H1 (cell line): ENCODE results near the gene AMMECR1L. TPM values are rescaled to one million over a fixed set of nuclear protein-coding genes. Genes with fewer than 3 reads are reported as not detected.

Experiments used
- CTCF ChIA-PET: fragments of 300-600 bp; sonication (Branson Sonifier 250); formaldehyde crosslinking; loops from one replicate; lab custom pipeline; 2021; ENCODE audit not compliant: partially characterized antibody; lab: Charles Lee
- POLR2A ChIA-PET: fragments of 300-600 bp; sonication (Branson Sonifier 250); formaldehyde crosslinking; loops from one replicate; lab custom pipeline; 2021; ENCODE audit warnings: inconsistent platforms; ENCODE audit not compliant: partially characterized antibody; lab: Charles Lee
- DNase-seq, 2 experiments: peaks; one replicate each; pipeline versions ENCODE4 v3.0.0 to v3.0.0-alpha.2; 2010 to 2022; ENCODE audit warnings: low spot score in 2 of 2, low read depth in 1 of 2, mixed read lengths in 1 of 2
- FAIRE-seq: peaks from 2 replicates; lab custom pipeline; 2011; peaks lifted over from hg19 to GRCh38; lab: Jason Lieb, UNC
- H2AFZ ChIP-seq: 2 replicates; pipeline ENCODE4 v1.8.1; 2012; ENCODE audit warnings: low read length, inconsistent platforms
- H2AK5ac ChIP-seq: 2 replicates; pipeline ENCODE4 v1.6.1; 2013; ENCODE audit warnings: low read depth, low read length
- H2BK120ac ChIP-seq: replicated peaks from 2 replicates; pipeline ENCODE3; 2013; ENCODE audit warnings: low read depth, low read length, inconsistent platforms
- H2BK12ac ChIP-seq: 2 replicates; pipeline ENCODE4 v1.6.1; 2013; ENCODE audit warnings: low read depth, low read length
- H2BK15ac ChIP-seq: 2 replicates; pipeline ENCODE4 v1.6.1; 2013; ENCODE audit warnings: low read length
- H2BK20ac ChIP-seq: 2 replicates; pipeline ENCODE4 v1.6.1; 2013; ENCODE audit warnings: low read length
- H2BK5ac ChIP-seq: 2 replicates; pipeline ENCODE4 v1.6.1; 2013; ENCODE audit warnings: low read depth, low read length
- H3K14ac ChIP-seq: 2 replicates; pipeline ENCODE4 v1.6.1; 2013; ENCODE audit warnings: inconsistent platforms; ENCODE audit not compliant: insufficient read length
- H3K18ac ChIP-seq: 2 replicates; pipeline ENCODE4 v1.6.1; 2013; ENCODE audit warnings: low read length; ENCODE audit errors: extremely low read depth
- H3K23ac ChIP-seq: 2 replicates; pipeline ENCODE4 v1.6.1; 2013; ENCODE audit warnings: inconsistent platforms; ENCODE audit not compliant: insufficient read length
- H3K23me2 ChIP-seq: 2 replicates; pipeline ENCODE4 v1.6.1; 2013; ENCODE audit warnings: low read depth, low read length
- H3K27ac ChIP-seq: 2 replicates; pipeline ENCODE4 v1.6.1; 2011; ENCODE audit warnings: low read depth, low read length, inconsistent platforms
- H3K27me3 ChIP-seq, 4 experiments: replicated peaks in 1 of 4; 1 replicate in 1 of 4; 2 replicates in 3 of 4; pipeline versions ENCODE4 v1.6.1 to v1.8.1; 2011 to 2013; ENCODE audit warnings: low read length in 3 of 4, mild to moderate bottlenecking in 3 of 4, inconsistent platforms in 2 of 4, mixed read lengths in 2 of 4, moderate library complexity in 1 of 4; ENCODE audit not compliant: control insufficient read depth in 3 of 4, insufficient read depth in 3 of 4; ENCODE audit errors: extremely low read depth in 1 of 4
- H3K36me3 ChIP-seq, 4 experiments: 2 replicates each; pipeline versions ENCODE4 v1.6.1 to v1.8.1; 2011 to 2013; ENCODE audit warnings: mild to moderate bottlenecking in 4 of 4, low read length in 3 of 4, moderate library complexity in 2 of 4, control low read depth in 1 of 4, inconsistent platforms in 1 of 4; ENCODE audit not compliant: insufficient read depth in 4 of 4, control insufficient read depth in 2 of 4
- H3K4ac ChIP-seq: replicated peaks from 2 replicates; pipeline ENCODE3; 2013; ENCODE audit warnings: low read length, low read depth, mixed read lengths, inconsistent platforms; ENCODE audit not compliant: insufficient read length
- H3K4me1 ChIP-seq, 4 experiments: replicated peaks in 1 of 4; 1 replicate in 1 of 4; 2 replicates in 3 of 4; pipeline versions ENCODE4 v1.6.1 to v1.8.1; 2011 to 2013; ENCODE audit warnings: low read length in 3 of 4, inconsistent platforms in 2 of 4, mixed read lengths in 1 of 4; ENCODE audit not compliant: insufficient read depth in 4 of 4, control insufficient read depth in 3 of 4
- H3K4me2 ChIP-seq, 2 experiments: 2 replicates each; pipeline versions ENCODE4 v1.6.1 to v1.8.1; 2011 to 2013; ENCODE audit warnings: low read depth in 2 of 2, low read length in 2 of 2, control low read depth in 1 of 2, inconsistent platforms in 1 of 2, mild to moderate bottlenecking in 1 of 2; ENCODE audit not compliant: insufficient read depth in 1 of 2
- H3K4me3 ChIP-seq, 4 experiments: fragments of 200-600, 300-600 bp in 1 of 4; sonication (generic), shearing (Covaris generic), sonication (Bioruptor Twin) in 1 of 4; 2 replicates each; pipeline versions ENCODE4 v1.5.1 to v1.8.1; 2011 to 2016; ENCODE audit warnings: low read length in 4 of 4, low read depth in 3 of 4, control low read depth in 2 of 4, inconsistent platforms in 2 of 4, mild to moderate bottlenecking in 2 of 4, mixed read lengths in 1 of 4, moderate library complexity in 1 of 4; ENCODE audit not compliant: insufficient read depth in 2 of 4; ENCODE audit errors: extremely low read depth in 1 of 4
- H3K56ac ChIP-seq: replicated peaks from 2 replicates; pipeline ENCODE3; 2013; ENCODE audit warnings: low read depth, mild to moderate bottlenecking, mixed read lengths, low read length, inconsistent platforms; ENCODE audit not compliant: insufficient read length
- H3K79me1 ChIP-seq: 2 replicates; pipeline ENCODE4 v1.6.1; 2013; ENCODE audit warnings: low read depth, low read length, control low read depth
- H3K79me2 ChIP-seq, 2 experiments: 2 replicates each; pipeline versions ENCODE4 v1.6.1 to v1.8.1; 2012 to 2013; ENCODE audit warnings: low read length in 2 of 2, mild to moderate bottlenecking in 2 of 2, inconsistent platforms in 1 of 2; ENCODE audit not compliant: insufficient read depth in 2 of 2, control insufficient read depth in 1 of 2
- H3K9ac ChIP-seq, 4 experiments: replicated peaks in 1 of 4; 1 replicate in 1 of 4; 2 replicates in 3 of 4; pipeline versions ENCODE4 v1.6.1 to v1.8.1; 2011 to 2013; ENCODE audit warnings: low read depth in 3 of 4, low read length in 3 of 4, control low read depth in 2 of 4, mild to moderate bottlenecking in 2 of 4, moderate library complexity in 2 of 4, inconsistent platforms in 1 of 4; ENCODE audit errors: extremely low read depth in 1 of 4
- H3K9me3 ChIP-seq, 2 experiments: 2 replicates each; pipeline versions ENCODE4 v1.6.1 to v1.8.1; 2012 to 2013; ENCODE audit warnings: mild to moderate bottlenecking in 2 of 2, moderate library complexity in 2 of 2, control low read depth in 1 of 2, inconsistent platforms in 1 of 2, low read depth in 1 of 2, low read length in 1 of 2, mixed read lengths in 1 of 2; ENCODE audit not compliant: insufficient read depth in 2 of 2
- H4K20me1 ChIP-seq, 2 experiments: replicated peaks in 1 of 2; 2 replicates each; pipeline versions ENCODE3 to v1.8.1; 2011 to 2013; ENCODE audit warnings: inconsistent platforms in 2 of 2, low read length in 2 of 2, mild to moderate bottlenecking in 1 of 2; ENCODE audit not compliant: insufficient read depth in 2 of 2, control insufficient read depth in 1 of 2
- H4K5ac ChIP-seq: 2 replicates; pipeline ENCODE4 v1.6.1; 2013; ENCODE audit warnings: low read length, low read depth, mixed read lengths, inconsistent platforms; ENCODE audit not compliant: insufficient read length
- H4K8ac ChIP-seq: 2 replicates; pipeline ENCODE4 v1.8.0; 2013; ENCODE audit warnings: mild to moderate bottlenecking, moderate library complexity, low read length, inconsistent platforms; ENCODE audit not compliant: insufficient read depth; ENCODE audit errors: extremely low read depth
- H4K91ac ChIP-seq: replicated peaks from 2 replicates; pipeline ENCODE3; 2013; ENCODE audit warnings: low read length, mixed read lengths, inconsistent platforms; ENCODE audit not compliant: insufficient read length
- ATF2 ChIP-seq: IDR thresholded peaks from 2 replicates; pipeline ENCODE4 v1.6.1; 2012; ENCODE audit warnings: low read length, inconsistent platforms
- EP300 ChIP-seq, 2 experiments: IDR thresholded peaks; 1 replicate in 1 of 2; 2 replicates in 1 of 2; pipeline ENCODE4 v1.6.1; 2011 to 2012; ENCODE audit warnings: low read depth in 2 of 2, low read length in 2 of 2, mild to moderate bottlenecking in 2 of 2, borderline replicate concordance in 1 of 2, inconsistent platforms in 1 of 2, moderate library complexity in 1 of 2
- FOSL1 ChIP-seq: IDR thresholded peaks from 2 replicates; pipeline ENCODE4 v1.6.1; 2011; ENCODE audit warnings: mild to moderate bottlenecking, low read depth, low read length, moderate library complexity; ENCODE audit not compliant: insufficient read depth
- KDM4A ChIP-seq: IDR thresholded peaks from one replicate; pipeline ENCODE4 v1.7.1; 2012; ENCODE audit warnings: low read depth, mild to moderate bottlenecking, moderate library complexity, low read length, inconsistent platforms; ENCODE audit not compliant: severe bottlenecking
- POLR2A ChIP-seq, 2 experiments: IDR thresholded peaks; 1 replicate in 1 of 2; 2 replicates in 1 of 2; pipeline ENCODE4 v1.6.1; 2011; ENCODE audit warnings: low read depth in 2 of 2, low read length in 2 of 2, mild to moderate bottlenecking in 2 of 2; ENCODE audit errors: control extremely low read depth in 1 of 2
- RAD21 ChIP-seq, 2 experiments: IDR thresholded peaks in 1 of 2; conservative IDR thresholded peaks in 1 of 2; 2 replicates each; pipeline ENCODE4 v1.6.1; 2011; ENCODE audit warnings: low read depth in 2 of 2, low read length in 2 of 2, improper control_type of control experiment in 1 of 2, inconsistent platforms in 1 of 2, mild to moderate bottlenecking in 1 of 2, moderate library complexity in 1 of 2
- RFX5 ChIP-seq: IDR thresholded peaks from 2 replicates; pipeline ENCODE4 v1.6.1; 2011; ENCODE audit warnings: low read depth, low read length, improper control_type of control experiment, borderline replicate concordance
- SAP30 ChIP-seq: fragments of 300-600 bp; sonication (generic); IDR thresholded peaks from 2 replicates; pipeline ENCODE4 v1.7.1; 2012; ENCODE audit warnings: low read length, moderate library complexity, mild to moderate bottlenecking, inconsistent platforms; ENCODE audit not compliant: insufficient read depth, insufficient replicate concordance
- SIRT6 ChIP-seq: IDR thresholded peaks from one replicate; pipeline ENCODE4 v1.7.1; 2012; ENCODE audit warnings: low read length, inconsistent platforms
- SUZ12 ChIP-seq: fragments of 200-600 bp; sonication (generic); IDR thresholded peaks from 2 replicates; pipeline ENCODE4 v1.6.1; 2012; ENCODE audit warnings: mild to moderate bottlenecking, inconsistent platforms, low read length, moderate library complexity, mixed read lengths
- TAF7 ChIP-seq: optimal IDR thresholded peaks from 2 replicates; pipeline ENCODE3; 2011; ENCODE audit warnings: low read depth, mild to moderate bottlenecking, inconsistent platforms, low read length, moderate library complexity, borderline replicate concordance
- TEAD4 ChIP-seq: IDR thresholded peaks from 2 replicates; pipeline ENCODE4 v1.6.1; 2012; ENCODE audit warnings: low read depth, low read length, inconsistent platforms, mixed read lengths
- WGBS, 2 experiments: shearing (Covaris generic) in 1 of 2; methylation state at CpG; one replicate each; pipeline versions ENCODE4 v1.1.6 to v1.1.7; 2013 to 2015; ENCODE audit warnings: low lambda C conversion rate in 2 of 2, mixed read lengths in 2 of 2, inconsistent platforms in 1 of 2, low coverage in 1 of 2, missing lambda C conversion rate in 1 of 2; ENCODE audit not compliant: insufficient replicate concordance in 2 of 2, insufficient coverage in 1 of 2, insufficient read length in 1 of 2; ENCODE audit errors: extremely low coverage in 1 of 2, missing lambda C conversion rate in 1 of 2; 5-methylcytosine and 5-hydroxymethylcytosine counted together
- polyA plus RNA-seq, 7 experiments: library from polyadenylated mRNA; depleted of rRNA in 3 of 7; stranded (reverse) in 5 of 7; unstranded in 2 of 7; fragments of >200 nt in 5 of 7; fragments of 200-250 nt in 2 of 7; gene quantifications; 1 replicate in 5 of 7; 2 replicates in 1 of 7; 4 replicates in 1 of 7; pipeline versions ENCODE4 v1.2.1 to v1.2.3, GENCODE V29; 2011 to 2013; ENCODE audit warnings: missing spikeins in 2 of 7, mixed read lengths in 2 of 7
- total RNA-seq: library from RNA; stranded (reverse); fragmentation: NEBNext Ultra II Directional; extraction: Animal tissue kit (Norgen Biotek cat#: 25700); gene quantifications from 2 replicates; pipeline ENCODE4 v1.2.1, GENCODE V29; 2021

Gene AMMECR1L
- total and polyA plus RNA-seq, 2 of the 8 experiments (the other 6 are each of a cell fraction or from before 2014, with no cell fraction given), result 10.1 to 18.8 TPM

- peaks cover 4% of the 10 kb centered on the region; the same call in 1 of the 2 replicates for H3K23me2 ChIP-seq
- H3K79me2 ChIP-seq, result peaks cover 3 to 6% of the 10 kb centered on the region in 2 experiments
- peaks cover 0 to 8% (median 5%) of the 10 kb centered on the region in 4 experiments; a peak in 6 of 7 replicates for H3K4me1 ChIP-seq
- WGBS, 2 experiments, result 92% methylated on average over 15 of the region's 15 CpGs; no CpG with 5 or more reads in 1 of the 2 experiments
- no peak for FAIRE-seq
- no peaks in the 10 kb centered on the region for H3K27me3 ChIP-seq
- peaks cover under 1% of the 10 kb centered on the region; the same call in 1 of the 2 replicates for H3K79me1 ChIP-seq
- H3K14ac ChIP-seq, result no peak overlapping the region
- no peak overlapping the region for H4K91ac ChIP-seq
- H2BK5ac ChIP-seq, result no peak overlapping the region
- no peak overlapping the region for H2BK12ac ChIP-seq
- H2AFZ ChIP-seq, result no peak overlapping the region
- peaks cover 0 to 9% of the 10 kb centered on the region in 2 experiments for H4K20me1 ChIP-seq
- no peak overlapping the region for H3K23ac ChIP-seq
- peaks cover 14 to 43% (median 34%) of the 10 kb centered on the region in 4 experiments for H3K36me3 ChIP-seq
- H3K56ac ChIP-seq, result no peak overlapping the region
- CTCF ChIA-PET, result no interaction called here
- no peak overlapping the region for H2AK5ac ChIP-seq
- no peak overlapping the region for H2BK15ac ChIP-seq
- no peak overlapping the region for H4K5ac ChIP-seq
- H2BK120ac ChIP-seq, result no peak overlapping the region
- H3K9me3 ChIP-seq, result no peaks in the 10 kb centered on the region
- no peak overlapping the region for H2BK20ac ChIP-seq
- H3K4me2 ChIP-seq, result no peak overlapping the region
- no peak overlapping the region for H3K4ac ChIP-seq
- H3K27ac ChIP-seq, result no peak overlapping the region
- POLR2A ChIA-PET, result interaction anchor here (0.7 to 0.8 kb wide), 2 partner anchors 12 to 14 kb away, joined by 3 read pairs; no protein-coding TSS in a partner anchor
- no peak overlapping the region for H3K4me3 ChIP-seq
- no peak overlapping the region for H3K18ac ChIP-seq
- H4K8ac ChIP-seq, result no peak overlapping the region
- DNase-seq, result no peak
- H3K9ac ChIP-seq, result no peak overlapping the region
- TF ChIP-seq KDM4A (no peak), RAD21 (IDR thresholded peaks at IDR 0.05 in 1 of 2, conservative IDR thresholded peaks at IDR 0.05 in 1 of 2; ENCODE audit: low read depth in 2 of 2, low read length in 2 of 2) (no peak), SIRT6 (no peak), SUZ12 (no peak), FOSL1 (no peak), EP300 (IDR thresholded peaks at IDR 0.05; ENCODE audit: borderline replicate concordance in 1 of 2, low read depth in 2 of 2, low read length in 2 of 2) (no peak), TEAD4 (no peak), SAP30 (no peak), TAF7 (no peak), RFX5 (no peak), POLR2A (IDR thresholded peaks at IDR 0.05; ENCODE audit: control extremely low read depth in 1 of 2, low read depth in 2 of 2, low read length in 2 of 2) (no peak), ATF2 (no peak)
These were observed 23.5 kb downstream of the AMMECR1L start for GRCh38 chr2:127862228-127862627.
